ENCODE data around the gene PMPCA. TPM values are rescaled to one million over a fixed set of nuclear protein-coding genes. Genes with fewer than 3 reads are reported as not detected.

Gene PMPCA
- total RNA-seq, 1 experiment from 2014 or later, result 146 TPM

- in situ Hi-C loops (cut with HindIII; ENCODE audit: low sequenced_read_pairs), result no loop called here
- no peak for DNase-seq (ENCODE audit: low spot score)
These were observed 37.7 kb upstream of the PMPCA start for GRCh38 chr9:136372561-136373299.

- DNase-seq (ENCODE audit: low spot score), result peak; percentile 78
- in situ Hi-C loops (cut with HindIII; ENCODE audit: low sequenced_read_pairs), result no loop called here
These were observed 36.9 kb upstream of the PMPCA start, which contains the start of gene CARD9 for GRCh38 chr9:136373300-136374182. Gene CARD9 (minus strand): TSS chr9:136373669. CDS start chr9:136372078, 1,591 bp downstream.

GRCh38 chr9:136374183-136374575 is 36.3 kb upstream of the PMPCA start:
- DNase-seq (ENCODE audit: low spot score), result no peak
- in situ Hi-C loops (cut with HindIII; ENCODE audit: low sequenced_read_pairs), result no loop called here

- DNase-seq (ENCODE audit: low spot score), result no peak
- in situ Hi-C loops (cut with HindIII; ENCODE audit: low sequenced_read_pairs), result no loop called here
These were observed 35.4 kb upstream of the PMPCA start for GRCh38 chr9:136375096-136375495.

GRCh38 chr9:136376457-136376856 is 34.0 kb upstream of the PMPCA start:
- DNase-seq (ENCODE audit: low spot score), result no peak
- in situ Hi-C loops (cut with HindIII; ENCODE audit: low sequenced_read_pairs), result no loop called here

GRCh38 chr9:136377341-136378169 is 32.9 kb upstream of the PMPCA start:
- DNase-seq (ENCODE audit: low spot score), result no peak
- in situ Hi-C loops (cut with HindIII; ENCODE audit: low sequenced_read_pairs), result no loop called here

DNA sequence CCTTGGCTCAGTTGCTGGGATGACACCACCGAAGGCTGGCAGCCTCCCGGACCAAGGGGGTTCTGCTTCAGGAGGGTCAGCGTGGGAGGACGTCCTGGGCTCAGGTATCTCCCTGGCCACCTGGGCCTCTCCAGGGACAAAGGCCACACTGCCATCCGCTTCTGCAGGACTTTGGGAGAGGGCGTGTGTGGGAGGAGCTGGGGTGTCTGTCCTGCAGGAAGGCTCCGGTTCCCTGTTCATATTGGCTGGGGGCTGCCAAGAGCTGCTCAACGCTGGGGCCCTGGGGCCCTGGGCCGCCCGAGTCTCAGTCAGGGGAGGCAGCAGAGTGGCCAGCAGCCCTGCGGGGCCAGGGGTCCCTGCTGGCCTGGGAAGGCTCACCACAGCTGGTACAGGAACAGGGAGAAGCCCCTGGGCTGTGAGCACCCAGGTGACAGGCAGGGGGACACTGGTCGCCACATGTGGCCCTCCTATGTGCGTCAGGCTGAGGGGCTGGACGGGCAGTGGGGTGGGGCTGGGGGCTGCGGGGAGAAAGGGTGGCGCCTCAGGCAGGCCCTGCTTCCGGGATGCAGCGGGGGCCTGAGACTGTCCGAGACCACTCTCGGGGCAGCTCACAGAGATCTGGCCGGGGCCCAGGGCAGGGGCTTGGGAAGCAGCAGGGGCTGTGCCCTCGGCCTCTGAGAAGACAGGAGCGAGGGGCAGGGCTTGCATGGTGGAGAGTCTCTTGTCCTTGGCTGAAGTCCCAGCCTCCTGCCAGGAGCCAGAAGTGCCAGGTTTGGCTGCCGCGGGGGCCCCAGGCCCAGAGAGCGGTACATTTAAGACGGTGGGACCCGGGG is 32.1 kb upstream of the PMPCA start:
- in situ Hi-C loops (cut with HindIII; ENCODE audit: low sequenced_read_pairs), result no loop called here
- DNase-seq (ENCODE audit: low spot score), result peak; percentile 58

- in situ Hi-C loops (cut with HindIII; ENCODE audit: low sequenced_read_pairs), result no loop called here
These were observed 31.5 kb upstream of the PMPCA start for GRCh38 chr9:136379003-136379287.

GRCh38 chr9:136379401-136379800 is 31.1 kb upstream of the PMPCA start:
- in situ Hi-C loops (cut with HindIII; ENCODE audit: low sequenced_read_pairs), result no loop called here
- no peak for DNase-seq (ENCODE audit: low spot score)

More at GRCh38 chr9:136379003-136379287, 31.5 kb upstream of the PMPCA start:
- no peak for DNase-seq (ENCODE audit: low spot score)

GRCh38 chr9:136379891-136380290 is 30.6 kb upstream of the PMPCA start:
- in situ Hi-C loops (cut with HindIII; ENCODE audit: low sequenced_read_pairs), result no loop called here
- DNase-seq (ENCODE audit: low spot score), result no peak

DNA sequence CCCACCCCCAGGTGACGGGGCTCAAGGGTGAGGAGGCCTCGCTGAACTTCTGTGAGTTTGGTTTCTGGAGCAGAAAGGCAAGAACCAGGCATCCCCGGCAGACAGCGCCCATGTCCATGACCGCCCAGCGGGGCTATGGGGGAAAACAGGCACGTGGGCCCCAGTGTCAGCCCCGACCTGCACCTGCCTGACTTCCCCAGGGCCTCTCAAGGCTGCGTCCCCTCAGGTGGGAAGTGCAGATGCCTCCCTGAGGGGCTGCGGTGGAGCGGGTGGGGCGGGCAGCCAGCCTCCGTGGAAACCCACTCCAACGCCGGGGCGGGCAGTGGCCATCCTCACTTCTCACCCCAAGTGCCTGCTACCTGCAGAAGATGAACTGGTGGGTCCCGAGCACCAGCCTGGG is 30.1 kb upstream of the PMPCA start:
- in situ Hi-C loops (cut with HindIII; ENCODE audit: low sequenced_read_pairs), result no loop called here
- DNase-seq (ENCODE audit: low spot score), result no peak

DNA sequence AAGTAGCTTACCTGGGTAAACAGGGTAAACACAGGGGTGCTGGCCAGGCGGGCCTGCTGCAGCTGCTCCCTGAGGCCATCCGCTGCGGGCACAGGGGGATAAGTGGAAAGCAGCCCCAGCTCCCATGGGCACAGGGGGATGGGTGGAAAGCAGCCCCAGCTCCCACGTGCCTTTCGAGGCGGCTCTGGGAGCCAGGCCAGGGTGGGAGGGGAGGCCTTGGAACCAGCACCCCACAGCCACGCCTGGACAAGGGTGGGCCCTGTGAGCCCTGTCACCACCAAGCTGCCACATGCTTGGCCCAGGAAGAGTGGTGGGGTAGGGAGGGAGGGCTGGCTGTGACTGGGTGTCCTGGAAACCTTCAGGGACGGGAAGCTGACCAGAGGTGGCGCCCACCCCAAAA is 29.1 kb upstream of the PMPCA start:
- in situ Hi-C loops (cut with HindIII; ENCODE audit: low sequenced_read_pairs), result no loop called here
- DNase-seq (ENCODE audit: low spot score), result no peak

DNA sequence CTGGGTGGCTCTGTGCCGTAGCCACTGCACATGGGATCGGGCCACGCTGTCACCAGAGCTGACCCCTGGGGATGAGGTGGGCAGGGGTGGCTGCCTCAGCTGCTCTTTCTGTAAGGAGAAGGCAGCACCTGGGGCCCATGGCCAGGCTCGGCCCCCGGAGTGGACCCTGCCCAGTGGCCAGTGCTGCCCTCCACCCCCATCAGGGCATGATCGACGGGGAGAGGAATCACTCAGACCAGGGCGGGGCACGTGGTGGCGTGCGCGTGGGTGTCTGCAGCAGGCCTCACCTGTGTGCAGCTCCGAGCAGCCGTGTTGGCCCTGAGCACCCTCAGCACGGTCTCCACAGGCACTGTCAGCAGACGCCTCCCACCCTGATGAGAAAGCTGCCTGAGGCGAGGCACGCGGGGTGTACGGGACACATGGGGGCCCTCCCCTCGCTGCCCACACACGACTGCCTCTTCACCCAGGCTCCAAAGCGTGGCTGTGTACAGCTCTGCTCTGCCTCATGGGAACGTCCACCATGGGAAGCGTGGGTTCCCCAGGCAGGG is 28.4 kb upstream of the PMPCA start:
- in situ Hi-C loops (cut with HindIII; ENCODE audit: low sequenced_read_pairs), result no loop called here
- no peak for DNase-seq (ENCODE audit: low spot score)

DNA sequence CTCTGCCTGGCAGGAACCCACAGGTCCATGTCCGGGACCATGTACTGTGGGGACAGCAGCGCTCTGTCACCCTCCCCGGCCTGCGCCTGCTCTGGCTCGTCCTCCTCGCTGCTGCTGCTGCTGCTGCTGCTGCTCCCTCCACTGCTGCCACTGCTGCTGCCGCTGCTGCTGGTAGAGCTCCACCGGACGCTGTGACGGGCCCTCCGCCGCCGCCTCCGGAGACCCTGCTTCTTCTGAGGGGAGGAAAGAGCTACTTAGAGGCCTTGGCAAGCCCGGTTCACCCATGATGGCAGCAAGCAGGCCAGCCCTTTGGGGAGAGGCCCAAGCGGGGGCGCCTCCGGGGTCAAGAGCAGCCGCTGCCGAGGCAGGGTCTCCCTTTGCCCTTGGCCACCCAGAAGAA is 27.0 kb upstream of the PMPCA start:
- in situ Hi-C loops (cut with HindIII; ENCODE audit: low sequenced_read_pairs), result no loop called here
- DNase-seq (ENCODE audit: low spot score), result no peak

- no peak for DNase-seq (ENCODE audit: low spot score)
- in situ Hi-C loops (cut with HindIII; ENCODE audit: low sequenced_read_pairs), result no loop called here
These were observed 25.4 kb upstream of the PMPCA start for GRCh38 chr9:136385015-136385414.

- in situ Hi-C loops (cut with HindIII; ENCODE audit: low sequenced_read_pairs), result no loop called here
- no peak for DNase-seq (ENCODE audit: low spot score)
These were observed 24.4 kb upstream of the PMPCA start for GRCh38 chr9:136386018-136386417.

DNA sequence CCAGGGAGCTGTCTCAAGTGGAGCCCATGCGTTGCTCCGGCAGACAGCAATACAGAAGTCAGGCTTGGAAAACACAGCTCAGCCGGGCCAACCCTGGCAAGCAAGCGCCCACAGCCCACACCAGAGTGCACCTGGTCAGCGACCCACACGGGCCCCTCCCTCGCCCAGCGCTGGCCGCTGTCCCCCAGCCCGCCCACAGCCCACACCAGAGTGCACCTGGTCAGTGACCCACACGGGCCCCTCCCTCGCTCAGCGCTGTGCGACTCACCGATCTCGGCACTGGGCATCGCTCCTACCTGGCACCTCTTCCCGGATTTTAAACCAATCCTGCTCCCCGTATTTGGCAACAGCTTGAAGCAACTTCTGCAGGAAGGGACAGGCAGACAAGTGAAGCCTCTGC is 23.2 kb upstream of the PMPCA start:
- in situ Hi-C loops (cut with HindIII; ENCODE audit: low sequenced_read_pairs), result no loop called here
- no peak for DNase-seq (ENCODE audit: low spot score)

DNA sequence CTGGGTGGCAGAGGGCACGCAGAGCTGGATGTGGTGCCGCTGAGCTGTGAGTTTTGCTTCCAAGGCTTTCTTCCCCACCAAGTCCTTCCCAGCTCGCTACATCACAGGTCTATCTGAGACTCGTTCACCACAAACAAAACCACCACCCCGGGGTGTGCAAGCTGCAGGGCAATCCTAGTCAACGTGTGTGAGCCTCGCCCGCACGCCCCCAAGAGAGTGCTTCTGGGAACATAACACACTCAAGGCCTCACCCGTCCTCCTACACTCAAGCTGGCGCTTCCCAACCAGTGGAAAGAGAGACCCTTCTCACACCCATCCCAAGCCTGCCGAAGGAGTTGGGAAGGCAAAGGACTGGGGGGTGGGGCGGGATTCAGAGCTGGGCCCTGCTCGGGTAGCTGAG is 21.1 kb upstream of the PMPCA start:
- in situ Hi-C loops (cut with HindIII; ENCODE audit: low sequenced_read_pairs), result no loop called here
- no peak for DNase-seq (ENCODE audit: low spot score)
